Bronchial epithelial cell (primary cell): ENCODE results near the gene TRAPPC14. TPM values are rescaled to one million over a fixed set of nuclear protein-coding genes. Genes with fewer than 3 reads are reported as not detected.

ENCODE experiments used
- DNase-seq: peaks from one replicate; pipeline ENCODE4 v3.0.0-alpha.2; 2010; ENCODE audit warnings: low read depth
- FAIRE-seq: peaks from 2 replicates; lab custom pipeline; 2011; peaks lifted over from hg19 to GRCh38; lab: Jason Lieb, UNC
- H3K27me3 ChIP-seq: 2 replicates; pipeline ENCODE4 v1.5.1; 2011; ENCODE audit warnings: low read length; ENCODE audit not compliant: control insufficient read depth, insufficient read depth
- H3K36me3 ChIP-seq: 2 replicates; pipeline ENCODE4 v1.5.1; 2011; ENCODE audit warnings: low read length; ENCODE audit not compliant: control insufficient read depth, insufficient read depth
- H3K4me3 ChIP-seq: 2 replicates; pipeline ENCODE4 v1.5.1; 2011; ENCODE audit warnings: mild to moderate bottlenecking, low read depth, low read length, control low read depth
- total RNA-seq: library from RNA; depleted of rRNA; stranded (reverse); fragments of >200 nt; gene quantifications from 2 replicates; pipeline ENCODE4 v1.2.1, GENCODE V29; 2014
- TF ChIP-seq, protein P1 (sequence below): IDR thresholded peaks from 2 replicates; pipeline ENCODE4 v1.5.1; 2011; ENCODE audit warnings: mild to moderate bottlenecking, moderate library complexity, low read length, control low read depth, inconsistent platforms; ENCODE audit not compliant: insufficient read depth, severe bottlenecking

TRAPPC14 gene
- total RNA-seq, 1 donor from 2014 or later, result 3.4 TPM

DNA sequence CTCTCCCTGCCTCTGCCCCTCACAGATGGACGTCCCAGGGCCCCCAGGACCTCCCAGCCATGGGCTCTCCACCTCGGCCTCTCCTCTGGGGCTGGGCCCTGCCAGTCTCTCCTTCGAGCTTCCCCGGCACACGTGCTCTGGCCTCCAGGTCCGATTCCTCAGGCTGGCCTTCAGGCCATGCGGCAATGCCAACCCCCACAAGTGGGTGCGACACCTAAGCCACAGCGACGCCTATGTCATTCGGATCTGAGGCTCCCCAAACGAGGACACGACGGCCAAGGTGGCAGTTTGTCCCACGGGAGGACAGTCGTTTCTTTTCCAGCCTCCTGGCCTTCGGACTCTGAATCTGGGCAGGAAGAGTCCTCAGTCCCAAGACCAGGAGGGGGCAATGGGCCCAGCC lies 51.9 kb downstream of the TRAPPC14 start:
- DNase-seq (no peak), FAIRE-seq (no peak)
- Histone ChIP-seq H3K27me3 (no peaks in the 10 kb centered on the region), H3K36me3 (peaks cover 30% of the 10 kb centered on the region), H3K4me3 (no peak overlapping the region)
- TF ChIP-seq, protein P1, sequence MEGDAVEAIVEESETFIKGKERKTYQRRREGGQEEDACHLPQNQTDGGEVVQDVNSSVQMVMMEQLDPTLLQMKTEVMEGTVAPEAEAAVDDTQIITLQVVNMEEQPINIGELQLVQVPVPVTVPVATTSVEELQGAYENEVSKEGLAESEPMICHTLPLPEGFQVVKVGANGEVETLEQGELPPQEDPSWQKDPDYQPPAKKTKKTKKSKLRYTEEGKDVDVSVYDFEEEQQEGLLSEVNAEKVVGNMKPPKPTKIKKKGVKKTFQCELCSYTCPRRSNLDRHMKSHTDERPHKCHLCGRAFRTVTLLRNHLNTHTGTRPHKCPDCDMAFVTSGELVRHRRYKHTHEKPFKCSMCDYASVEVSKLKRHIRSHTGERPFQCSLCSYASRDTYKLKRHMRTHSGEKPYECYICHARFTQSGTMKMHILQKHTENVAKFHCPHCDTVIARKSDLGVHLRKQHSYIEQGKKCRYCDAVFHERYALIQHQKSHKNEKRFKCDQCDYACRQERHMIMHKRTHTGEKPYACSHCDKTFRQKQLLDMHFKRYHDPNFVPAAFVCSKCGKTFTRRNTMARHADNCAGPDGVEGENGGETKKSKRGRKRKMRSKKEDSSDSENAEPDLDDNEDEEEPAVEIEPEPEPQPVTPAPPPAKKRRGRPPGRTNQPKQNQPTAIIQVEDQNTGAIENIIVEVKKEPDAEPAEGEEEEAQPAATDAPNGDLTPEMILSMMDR, result no peak

DNA sequence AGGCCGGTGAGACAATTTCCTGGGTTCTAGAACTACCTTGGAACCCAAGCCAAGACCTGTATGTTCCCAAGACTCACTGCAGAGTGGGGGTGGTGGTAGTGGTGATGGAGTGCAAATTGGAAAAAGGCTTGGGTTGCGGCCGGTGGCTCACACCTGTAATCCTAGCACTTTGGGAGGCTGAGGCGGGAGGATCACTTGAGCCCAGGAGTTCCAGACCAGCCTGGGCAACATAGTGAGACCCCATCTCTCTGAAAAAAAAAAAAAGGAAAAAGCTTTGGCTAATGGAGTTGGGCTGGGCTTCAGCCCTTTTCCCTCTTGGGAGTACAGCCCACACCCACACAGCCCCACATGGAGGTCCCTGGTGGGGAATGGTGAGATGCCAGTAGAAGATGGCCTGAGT lies 53.0 kb downstream of the TRAPPC14 start:
- H3K27me3 ChIP-seq, result no peaks in the 10 kb centered on the region
- DNase-seq (no peak), FAIRE-seq (no peak)
- H3K4me3 ChIP-seq, result no peak overlapping the region
- TF ChIP-seq, protein P1, result no peak
- H3K36me3 ChIP-seq, result peaks cover 26% of the 10 kb centered on the region

Other genes with a start within 250 kb of the TRAPPC14 start
- gene TRIM4, start 239.2 kb downstream of the TRAPPC14 start, total RNA-seq, result 17.1 and 20.7 TPM in 2 replicates
- gene GJC3, start 229.1 kb downstream of the TRAPPC14 start, total RNA-seq, result not detected in 2 replicates
- 1.2 and 1.6 TPM in 2 replicates for gene AZGP1, start 182.7 kb downstream of the TRAPPC14 start, total RNA-seq
- 25.0 and 33.2 TPM in 2 replicates for gene ZKSCAN1, start 143.1 kb downstream of the TRAPPC14 start, total RNA-seq
- 9.6 and 11.6 TPM in 2 replicates for gene ZSCAN21, start 108.9 kb downstream of the TRAPPC14 start, total RNA-seq
- gene ZNF3, start 77.0 kb downstream of the TRAPPC14 start, total RNA-seq, result 13.6 and 21.1 TPM in 2 replicates
- 60.0 and 77.6 TPM in 2 replicates for gene COPS6, start 69.8 kb downstream of the TRAPPC14 start, total RNA-seq
- gene MCM7, start 57.3 kb downstream of the TRAPPC14 start, total RNA-seq, result 15.9 and 46.1 TPM in 2 replicates
- 13.3 and 22.6 TPM in 2 replicates for gene AP4M1, start 57.1 kb downstream of the TRAPPC14 start, total RNA-seq
- gene TAF6, start 39.4 kb downstream of the TRAPPC14 start, total RNA-seq, result 16.9 and 22.9 TPM in 2 replicates
- gene CNPY4, start 39.1 kb downstream of the TRAPPC14 start, total RNA-seq, result 2.4 and 2.9 TPM in 2 replicates
- gene MBLAC1, start 31.8 kb downstream of the TRAPPC14 start, total RNA-seq, result 1.2 and 1.6 TPM in 2 replicates
- gene LAMTOR4, start 9.8 kb downstream of the TRAPPC14 start, total RNA-seq, result 82.7 and 108 TPM in 2 replicates
- gene GAL3ST4, start 9.9 kb upstream of the TRAPPC14 start, total RNA-seq, result under 0.01 and 0.51 TPM in 2 replicates
- gene GPC2, start 18.7 kb upstream of the TRAPPC14 start, total RNA-seq, result 1.0 and 1.3 TPM in 2 replicates
- under 0.01 and 0.13 TPM in 2 replicates for gene STAG3, start 19.2 kb upstream of the TRAPPC14 start, total RNA-seq
- not detected in 2 replicates for gene PVRIG, start 61.2 kb upstream of the TRAPPC14 start, total RNA-seq
- gene SPDYE3, start 149.0 kb upstream of the TRAPPC14 start, total RNA-seq, result not detected in 2 replicates
- gene PILRB, start 199.4 kb upstream of the TRAPPC14 start, total RNA-seq, result 5.5 and 7.8 TPM in 2 replicates
- gene PILRA, start 214.8 kb upstream of the TRAPPC14 start, total RNA-seq, result 0.13 TPM in 1 of 2 replicates, not detected in the other